CD14-positive monocyte (primary cell): ENCODE results near the gene AMPD1. TPM values are rescaled to one million over a fixed set of nuclear protein-coding genes. Genes with fewer than 3 reads are reported as not detected.

Source experiments
- DNase-seq, 3 donors: peaks; one replicate each; pipeline ENCODE4 v3.0.0-alpha.2; 2011 to 2022
- H2AFZ ChIP-seq: 2 replicates; pipeline ENCODE4 v1.6.0; 2012; ENCODE audit warnings: mild to moderate bottlenecking, low read depth, low read length, inconsistent platforms; ENCODE audit not compliant: insufficient read depth, poor library complexity, severe bottlenecking
- H3K27ac ChIP-seq, 2 donors: 1 replicate in 1 of 2; 2 replicates in 1 of 2; pipeline ENCODE4 v1.5.1; 2012 to 2013; ENCODE audit warnings: low read length in 2 of 2, control low read depth in 1 of 2, inconsistent platforms in 1 of 2, low read depth in 1 of 2, mild to moderate bottlenecking in 1 of 2
- H3K27me3 ChIP-seq, 2 donors: one replicate each; pipeline versions ENCODE4 v1.6.0 to v1.6.1; 2011 to 2013; ENCODE audit warnings: low read length in 2 of 2; ENCODE audit not compliant: control insufficient read depth in 2 of 2, insufficient read depth in 2 of 2
- H3K36me3 ChIP-seq, 2 donors: replicated peaks in 1 of 2; 1 replicate in 1 of 2; 2 replicates in 1 of 2; pipeline versions ENCODE4 v1.5.1 to v1.6.1; 2012 to 2013; ENCODE audit warnings: low read length in 2 of 2, control low read depth in 1 of 2, inconsistent platforms in 1 of 2, mild to moderate bottlenecking in 1 of 2; ENCODE audit not compliant: insufficient read depth in 2 of 2, control insufficient read depth in 1 of 2
- H3K4me1 ChIP-seq, 2 donors: 1 replicate in 1 of 2; 2 replicates in 1 of 2; pipeline versions ENCODE4 v1.5.1 to v1.6.1; 2012 to 2013; ENCODE audit warnings: low read length in 2 of 2, control low read depth in 1 of 2, inconsistent platforms in 1 of 2, mild to moderate bottlenecking in 1 of 2, moderate library complexity in 1 of 2; ENCODE audit not compliant: insufficient read depth in 2 of 2, control insufficient read depth in 1 of 2
- H3K4me2 ChIP-seq: replicated peaks from 2 replicates; pipeline ENCODE3; 2012; ENCODE audit warnings: low read length, moderate library complexity, mild to moderate bottlenecking; ENCODE audit not compliant: poor library complexity, severe bottlenecking; ENCODE audit errors: extremely low read depth
- H3K4me3 ChIP-seq, 3 experiments: fragments of 200-600 bp in 1 of 3; sonication (generic) in 1 of 3; replicated peaks in 1 of 3; 1 replicate in 2 of 3; 2 replicates in 1 of 3; pipeline ENCODE4 v1.5.1; 2011 to 2013; ENCODE audit warnings: low read length in 3 of 3, mild to moderate bottlenecking in 3 of 3, control low read depth in 2 of 3, low read depth in 2 of 3, inconsistent platforms in 1 of 3, moderate library complexity in 1 of 3
- H3K79me2 ChIP-seq: 2 replicates; pipeline ENCODE4 v1.6.0; 2012; ENCODE audit warnings: mild to moderate bottlenecking, control low read depth, inconsistent platforms, low read length, moderate library complexity; ENCODE audit not compliant: insufficient read depth
- H3K9ac ChIP-seq: 2 replicates; pipeline ENCODE4 v1.6.0; 2017; ENCODE audit warnings: low read length, mild to moderate bottlenecking; ENCODE audit not compliant: insufficient read depth, poor library complexity, severe bottlenecking
- H3K9me3 ChIP-seq, 2 donors: replicated peaks in 1 of 2; 1 replicate in 1 of 2; 2 replicates in 1 of 2; pipeline versions ENCODE4 v1.5.1 to v1.6.1; 2012 to 2013; ENCODE audit warnings: low read length in 2 of 2, control low read depth in 1 of 2; ENCODE audit not compliant: control insufficient read depth in 1 of 2, insufficient read depth in 1 of 2
- H4K20me1 ChIP-seq: 2 replicates; pipeline ENCODE4 v1.6.0; 2012; ENCODE audit warnings: mild to moderate bottlenecking, low read length, control low read depth, moderate library complexity; ENCODE audit not compliant: insufficient read depth
- H3K27ac Mint-ChIP-seq, 7 donors: one replicate each; pipeline ENCODE4 v1.8.0; 2020; ENCODE audit warnings: mild to moderate bottlenecking in 7 of 7, mixed read lengths in 7 of 7, moderate library complexity in 6 of 7, inconsistent platforms in 2 of 7
- H3K27me3 Mint-ChIP-seq, 3 donors: one replicate each; pipeline ENCODE4 v1.8.0; 2021 to 2022; ENCODE audit warnings: low read depth in 3 of 3, mild to moderate bottlenecking in 3 of 3, mixed read lengths in 3 of 3, moderate library complexity in 3 of 3, inconsistent platforms in 1 of 3
- H3K36me3 Mint-ChIP-seq, 2 donors: one replicate each; pipeline ENCODE4 v1.8.0; 2020; ENCODE audit warnings: mixed read lengths in 2 of 2, inconsistent platforms in 1 of 2, mild to moderate bottlenecking in 1 of 2
- H3K4me1 Mint-ChIP-seq: one replicate; pipeline ENCODE4 v1.8.0; 2020; ENCODE audit warnings: mild to moderate bottlenecking, mixed read lengths
- H3K4me3 Mint-ChIP-seq, 2 donors: one replicate each; pipeline ENCODE4 v1.8.0; 2020; ENCODE audit warnings: mild to moderate bottlenecking in 2 of 2, mixed read lengths in 2 of 2, moderate library complexity in 1 of 2
- H3K9me3 Mint-ChIP-seq, 7 donors: one replicate each; pipeline ENCODE4 v1.8.0; 2020 to 2022; ENCODE audit warnings: mixed read lengths in 7 of 7, mild to moderate bottlenecking in 6 of 7, moderate library complexity in 6 of 7, inconsistent platforms in 2 of 7
- WGBS: methylation state at CpG from one replicate; pipeline ENCODE4 v1.1.5; 2013; ENCODE audit warnings: missing lambda C conversion rate; ENCODE audit not compliant: insufficient coverage; 5-methylcytosine and 5-hydroxymethylcytosine counted together
- intact Hi-C, 2 donors: fragments of 100-400 bp; cut with micrococcal nuclease; formaldehyde crosslinking; loops; one replicate each; pipeline versions ENCODE4 v1.15.0 to v1.15.1; 2023
- polyA plus RNA-seq, 3 donors: library from polyadenylated mRNA; depleted of rRNA in 1 of 3; unstranded in 2 of 3; stranded (reverse) in 1 of 3; fragments of 300-500 nt in 2 of 3; fragments of >200 nt in 1 of 3; fragmentation: Illumina TruSeq in 2 of 3; gene quantifications; 1 replicate in 2 of 3; 2 replicates in 1 of 3; pipeline ENCODE4 v1.2.3, GENCODE V29; 2012 to 2021
- TF ChIP-seq, protein P1 (sequence below): fragments of 200-600 bp; IDR thresholded peaks from one replicate; pipeline ENCODE4 v1.8.0; 2022; ENCODE audit warnings: antibody characterized with exemption, mild to moderate bottlenecking

Gene AMPD1
- polyA plus RNA-seq, 3 donors: not detected

DNA sequence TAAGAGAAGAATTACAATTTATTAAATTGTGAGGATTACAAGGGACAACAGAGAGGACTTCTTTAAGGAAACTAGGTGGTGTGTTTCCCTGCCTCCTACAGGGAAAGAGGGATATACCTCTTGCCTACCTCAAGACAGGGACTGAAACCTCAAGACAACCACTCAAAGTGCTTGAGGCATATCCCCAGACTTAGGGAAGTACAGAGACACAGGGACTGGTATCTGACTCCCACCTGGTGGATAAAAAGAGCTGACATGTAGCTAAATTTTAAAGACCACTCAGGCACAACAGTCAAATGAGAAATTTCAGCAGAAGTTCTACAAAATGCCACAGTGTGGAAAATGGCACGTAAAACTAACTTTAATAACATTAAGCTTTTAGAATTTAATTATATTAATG, 46.8 kb downstream of the AMPD1 start:
- no peak for DNase-seq
- Histone ChIP-seq H3K27ac (no peak overlapping the region), H3K4me1 (no peaks in the 10 kb centered on the region), H3K27me3 (no peaks in the 10 kb centered on the region), H2AFZ (no peak overlapping the region), H3K79me2 (no peaks in the 10 kb centered on the region), H3K36me3 (no peaks in the 10 kb centered on the region), H3K9ac (no peak overlapping the region), H3K4me2 (no peak overlapping the region), H3K9me3 (no peaks in the 10 kb centered on the region), H3K4me3 (no peak overlapping the region), H4K20me1 (no peaks in the 10 kb centered on the region)
- H3K9me3 Mint-ChIP-seq: peaks cover 0 to 8% (median 0%) of the 10 kb centered on the region in 7 donors
- peaks cover 1 to 7% (median 3%) of the 10 kb centered on the region in 3 donors for H3K27me3 Mint-ChIP-seq
- H3K27ac Mint-ChIP-seq: no peak overlapping the region
- H3K4me1 Mint-ChIP-seq: no peaks in the 10 kb centered on the region
- TF ChIP-seq, protein P1, sequence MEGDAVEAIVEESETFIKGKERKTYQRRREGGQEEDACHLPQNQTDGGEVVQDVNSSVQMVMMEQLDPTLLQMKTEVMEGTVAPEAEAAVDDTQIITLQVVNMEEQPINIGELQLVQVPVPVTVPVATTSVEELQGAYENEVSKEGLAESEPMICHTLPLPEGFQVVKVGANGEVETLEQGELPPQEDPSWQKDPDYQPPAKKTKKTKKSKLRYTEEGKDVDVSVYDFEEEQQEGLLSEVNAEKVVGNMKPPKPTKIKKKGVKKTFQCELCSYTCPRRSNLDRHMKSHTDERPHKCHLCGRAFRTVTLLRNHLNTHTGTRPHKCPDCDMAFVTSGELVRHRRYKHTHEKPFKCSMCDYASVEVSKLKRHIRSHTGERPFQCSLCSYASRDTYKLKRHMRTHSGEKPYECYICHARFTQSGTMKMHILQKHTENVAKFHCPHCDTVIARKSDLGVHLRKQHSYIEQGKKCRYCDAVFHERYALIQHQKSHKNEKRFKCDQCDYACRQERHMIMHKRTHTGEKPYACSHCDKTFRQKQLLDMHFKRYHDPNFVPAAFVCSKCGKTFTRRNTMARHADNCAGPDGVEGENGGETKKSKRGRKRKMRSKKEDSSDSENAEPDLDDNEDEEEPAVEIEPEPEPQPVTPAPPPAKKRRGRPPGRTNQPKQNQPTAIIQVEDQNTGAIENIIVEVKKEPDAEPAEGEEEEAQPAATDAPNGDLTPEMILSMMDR: no peak
- H3K36me3 Mint-ChIP-seq: no peaks in the 10 kb centered on the region
- intact Hi-C loops: loop anchor here in 1 of 2 donors (10.0 kb wide), 1 partner anchor 54 kb away; no protein-coding TSS in a partner anchor
- no CpG with 5 or more reads among the region's 1 CpG for WGBS
- no peak overlapping the region for H3K4me3 Mint-ChIP-seq

DNA sequence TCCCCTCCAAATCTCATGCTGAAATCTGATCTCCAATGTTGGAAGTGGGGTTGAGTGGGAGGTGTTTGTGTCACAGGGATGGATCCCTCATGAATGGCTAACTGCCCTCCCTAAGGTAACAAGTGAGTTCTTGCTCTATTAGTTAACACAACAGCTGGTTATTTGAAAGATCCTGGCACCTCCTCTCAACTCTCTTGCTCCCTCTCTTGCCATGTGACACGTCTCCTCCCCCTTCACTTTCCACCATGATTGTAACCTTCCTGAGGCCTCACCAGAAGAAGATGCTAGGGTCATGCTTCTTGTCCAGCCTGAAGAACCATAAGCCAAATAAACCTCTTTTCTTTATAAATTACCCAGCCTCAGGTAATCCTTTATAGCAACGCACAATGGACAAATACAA, 54.0 kb downstream of the AMPD1 start:
- no peaks in the 10 kb centered on the region for H3K4me1 Mint-ChIP-seq
- H3K36me3 Mint-ChIP-seq: no peaks in the 10 kb centered on the region
- no peaks in the 10 kb centered on the region for H3K36me3 ChIP-seq
- no peak overlapping the region for H3K9ac ChIP-seq
- intact Hi-C loops: loop anchor here in 1 of 2 donors (10.0 kb wide), 1 partner anchor 47 kb away; no protein-coding TSS in a partner anchor
- no peak overlapping the region for H3K4me3 Mint-ChIP-seq
- peaks cover 0 to 2% of the 10 kb centered on the region in 2 donors for H3K27me3 ChIP-seq
- H3K27ac ChIP-seq: no peak overlapping the region
- no peaks in the 10 kb centered on the region for H3K9me3 ChIP-seq
- H2AFZ ChIP-seq: no peak overlapping the region
- 75% methylated on average over 1 of the region's 2 CpGs for WGBS
- TF ChIP-seq, protein P1: no peak
- H3K9me3 Mint-ChIP-seq: peaks cover 0 to 3% (median 0%) of the 10 kb centered on the region in 7 donors
- no peak overlapping the region for H3K4me3 ChIP-seq
- H3K4me2 ChIP-seq: no peak overlapping the region
- no peak overlapping the region for H3K27ac Mint-ChIP-seq
- no peak for DNase-seq
- no peaks in the 10 kb centered on the region for H4K20me1 ChIP-seq
- H3K4me1 ChIP-seq: no peaks in the 10 kb centered on the region
- peaks cover 4 to 13% (median 5%) of the 10 kb centered on the region in 3 donors for H3K27me3 Mint-ChIP-seq
- H3K79me2 ChIP-seq: no peaks in the 10 kb centered on the region
